ENCODE results near the gene IFNK. TPM values are rescaled to one million over a fixed set of nuclear protein-coding genes. Genes with fewer than 3 reads are reported as not detected.

Gene IFNK
- total and polyA plus RNA-seq, 2 donors (not counting 3 experiments of a cell fraction or from before 2014, with no cell fraction given), result not detected

- Histone ChIP-seq H3K9me3 (replicated peaks; ENCODE audit: control insufficient read depth, insufficient read depth, low read length) (no peaks in the 10 kb centered on the region), H4K20me1 (replicated peaks; ENCODE audit: control insufficient read depth, extremely low read depth, insufficient read depth, low read length) (no peaks in the 10 kb centered on the region), H3K36me3 (ENCODE audit: control insufficient read depth in 2 of 2, extremely low read depth in 1 of 2, insufficient read depth in 2 of 2, low read length in 2 of 2) (no peaks in the 10 kb centered on the region), H3K27me3 (ENCODE audit: control insufficient read depth in 2 of 2, insufficient read depth in 2 of 2, low read length in 2 of 2) (no peaks in the 10 kb centered on the region), H3K4me1 (ENCODE audit: control insufficient read depth, extremely low read depth, insufficient read depth, low read length) (no peaks in the 10 kb centered on the region), H3K4me3 (replicated peaks in 1 of 3; ENCODE audit: insufficient read depth in 1 of 3, low read depth in 1 of 3, low read length in 3 of 3) (no peak overlapping the region), H3K27ac (ENCODE audit: insufficient read depth, low read depth, low read length) (no peak overlapping the region), H3K4me2 (ENCODE audit: insufficient read depth, low read length) (no peak overlapping the region), H3K9me1 (replicated peaks; ENCODE audit: control insufficient read depth, extremely low read depth, insufficient read depth, low read length) (no peaks in the 10 kb centered on the region), H3K9ac (replicated peaks; ENCODE audit: extremely low read depth, insufficient read depth, low read length) (no peak overlapping the region), H3K79me2 (ENCODE audit: control insufficient read depth, insufficient read depth, low read length) (no peaks in the 10 kb centered on the region), H2AFZ (ENCODE audit: low read depth, low read length) (no peak overlapping the region)
- BruUV-seq (replicated peaks), result no TSS peak
- DNase-seq (ENCODE audit: low read depth, low spot score), result no peak
- ChIA-PET CTCF (interaction anchor here (0.9 to 6.3 kb wide), 4 partner anchors 16 to 298 kb away, joined by 3 to 74 read pairs (median 6); partner anchors contain the start of gene MOB3B), POLR2A (no interaction called here)
- intact Hi-C loops (cut with micrococcal nuclease) (no loop called here), dilution Hi-C loops (cut with MboI; ENCODE audit: extremely low pct_ligation_motif_present, low sequenced_read_pairs) (no loop called here)
- no peak for FAIRE-seq
- TF ChIP-seq JUN (IDR thresholded peaks at IDR 0.05; ENCODE audit: borderline replicate concordance, insufficient read depth, insufficient read length, low read depth) (no peak), MYC (IDR thresholded peaks at IDR 0.05; ENCODE audit: low read depth, low read length) (no peak), POLR2AphosphoS5 (IDR thresholded peaks at IDR 0.05; ENCODE audit: insufficient read depth, low read depth, low read length) (no peak), POLR2A (IDR thresholded peaks at IDR 0.05; ENCODE audit: low read depth, low read length) (no peak), FOS (IDR thresholded peaks at IDR 0.05; ENCODE audit: borderline replicate concordance, insufficient read depth, low read length) (no peak), GATA2 (IDR thresholded peaks at IDR 0.05; ENCODE audit: insufficient read depth, insufficient read length, low read depth, low read length) (no peak), CTCF (IDR thresholded peaks at IDR 0.05; ENCODE audit: extremely low read depth in 1 of 2, insufficient read depth in 1 of 2, low read depth in 1 of 2, low read length in 2 of 2) (no peak), EZH2 (IDR thresholded peaks at IDR 0.05; ENCODE audit: borderline replicate concordance, low read depth, low read length, severe bottlenecking) (no peak)
- TF ChIP-seq, protein P1, sequence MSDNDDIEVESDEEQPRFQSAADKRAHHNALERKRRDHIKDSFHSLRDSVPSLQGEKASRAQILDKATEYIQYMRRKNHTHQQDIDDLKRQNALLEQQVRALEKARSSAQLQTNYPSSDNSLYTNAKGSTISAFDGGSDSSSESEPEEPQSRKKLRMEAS (IDR thresholded peaks at IDR 0.05; ENCODE audit: insufficient read depth, insufficient read length), result no peak
Measured at GRCh38 chr9:27545471-27545870, 21.4 kb downstream of the IFNK start.
